ENCODE data around the gene USP47. TPM values are rescaled to one million over a fixed set of nuclear protein-coding genes. Genes with fewer than 3 reads are reported as not detected.

USP47 gene
- total and polyA plus RNA-seq, 9 of the 15 experiments (the other 6 are each of a cell fraction or from before 2014, with no cell fraction given), result 13.1 to 63.6 (median 34.7) TPM

GRCh38 chr11:11880179-11880578, 38.4 kb downstream of the USP47 start:
- H3K36me3 ChIP-seq (ENCODE audit: control insufficient read depth, insufficient read depth, low read length), result peaks cover 41% of the 10 kb centered on the region
- FAIRE-seq (no peak), DNase-seq (ENCODE audit: extremely low read depth in 1 of 4, low spot score in 3 of 4) (no peak), ATAC-seq (no peak)
- H3K4me2 ChIP-seq (ENCODE audit: insufficient read depth, low read length), result no peak overlapping the region
- H3K4me3 ChIP-seq, result no peak overlapping the region
- no peaks in the 10 kb centered on the region for H3K9me3 ChIP-seq (replicated peaks; ENCODE audit: control insufficient read depth, insufficient read depth, low read depth, low read length)
- ChIA-PET CTCF (ENCODE audit: low intra/inter-chr PET ratio) (no interaction called here), POLR2A (interaction anchor here (0.6 to 1.3 kb wide), 2 partner anchors 14 to 20 kb away, joined by 3 read pairs; no protein-coding TSS in a partner anchor)
- H3K79me2 ChIP-seq (ENCODE audit: control insufficient read depth, insufficient read depth, low read length), result peaks cover 73% of the 10 kb centered on the region
- 87% methylated on average over 2 of the region's 2 CpGs for WGBS (ENCODE audit: insufficient coverage, low coverage, missing lambda C conversion rate)
- intact Hi-C loops (cut with micrococcal nuclease) (no loop called here), in situ Hi-C loops (cut with MboI) (no loop called here)
- H3K9ac ChIP-seq (ENCODE audit: insufficient read depth in 1 of 2, low read depth in 2 of 2, low read length in 2 of 2), result no peak overlapping the region
- no TSS peak for BruUV-seq (replicated peaks)
- H3K4me1 ChIP-seq (replicated peaks in 1 of 2; ENCODE audit: control insufficient read depth in 2 of 2, insufficient read depth in 2 of 2, low read length in 2 of 2), result no peaks in the 10 kb centered on the region
- peaks cover 5% of the 10 kb centered on the region; the same call in 1 of the 2 replicates for H4K20me1 ChIP-seq (replicated peaks; ENCODE audit: control insufficient read depth, insufficient read depth, low read length)
- no peak overlapping the region for H3K27ac ChIP-seq (ENCODE audit: extremely low read depth, low read depth, low read length)
- H3K27me3 ChIP-seq (ENCODE audit: control insufficient read depth in 2 of 2, insufficient read depth in 2 of 2, low read length in 2 of 2), result no peaks in the 10 kb centered on the region
- H2AFZ ChIP-seq (ENCODE audit: low read depth, low read length), result no peak overlapping the region
- H3K9me1 ChIP-seq (ENCODE audit: control insufficient read depth, insufficient read depth, low read length), result no peaks in the 10 kb centered on the region
- TF ChIP-seq ZNF830 (CRISPR knock-in tag; IDR thresholded peaks at IDR 0.05) (no peak), ZNF316 (IDR thresholded peaks at IDR 0.05) (peak; percentile 52), MYBL2 (IDR thresholded peaks at IDR 0.05; ENCODE audit: low read depth) (no peak), MYBL2 (CRISPR knock-in tag; IDR thresholded peaks at IDR 0.05; ENCODE audit: borderline replicate concordance) (no peak), C11orf30 (IDR thresholded peaks at IDR 0.05; ENCODE audit: low read depth) (peak; percentile 51), ZNF12 (CRISPR knock-in tag; IDR thresholded peaks at IDR 0.05) (no peak), TAF9B (IDR thresholded peaks at IDR 0.05; ENCODE audit: partially characterized antibody) (peak; percentile 8)

- FAIRE-seq (no peak), ATAC-seq (no peak), DNase-seq (ENCODE audit: extremely low read depth in 1 of 4, low spot score in 3 of 4) (no peak)
- Histone ChIP-seq H3K27me3 (ENCODE audit: control insufficient read depth in 2 of 2, insufficient read depth in 2 of 2, low read length in 2 of 2) (no peaks in the 10 kb centered on the region), H3K9me3 (replicated peaks; ENCODE audit: control insufficient read depth, insufficient read depth, low read depth, low read length) (no peaks in the 10 kb centered on the region), H3K36me3 (ENCODE audit: control insufficient read depth, insufficient read depth, low read length) (peaks cover 57% of the 10 kb centered on the region), H3K9me1 (ENCODE audit: control insufficient read depth, insufficient read depth, low read length) (no peaks in the 10 kb centered on the region), H2AFZ (ENCODE audit: low read depth, low read length) (no peak overlapping the region), H3K79me2 (ENCODE audit: control insufficient read depth, insufficient read depth, low read length) (peaks cover 53% of the 10 kb centered on the region), H3K27ac (ENCODE audit: extremely low read depth, low read depth, low read length) (no peak overlapping the region), H3K4me1 (replicated peaks in 1 of 2; ENCODE audit: control insufficient read depth in 2 of 2, insufficient read depth in 2 of 2, low read length in 2 of 2) (no peaks in the 10 kb centered on the region), H3K4me3 (no peak overlapping the region), H4K20me1 (replicated peaks; ENCODE audit: control insufficient read depth, insufficient read depth, low read length) (no peaks in the 10 kb centered on the region), H3K9ac (ENCODE audit: insufficient read depth in 1 of 2, low read depth in 2 of 2, low read length in 2 of 2) (no peak overlapping the region), H3K4me2 (ENCODE audit: insufficient read depth, low read length) (no peak overlapping the region)
- WGBS (ENCODE audit: insufficient coverage, low coverage, missing lambda C conversion rate), result 85% methylated on average over 2 of the region's 2 CpGs
- no TSS peak for BruUV-seq (replicated peaks)
- in situ Hi-C loops (cut with MboI), result no loop called here
- intact Hi-C loops (cut with micrococcal nuclease), result no loop called here
- ChIA-PET POLR2A (interaction anchor here (1.7 kb wide), 1 partner anchor 11 kb away, joined by 7 read pairs; no protein-coding TSS in a partner anchor), CTCF (ENCODE audit: low intra/inter-chr PET ratio) (no interaction called here)
- TF ChIP-seq ZNF316 (IDR thresholded peaks at IDR 0.05) (peak; percentile 56), ZNF57 (CRISPR knock-in tag; IDR thresholded peaks at IDR 0.05) (no peak), C11orf30 (IDR thresholded peaks at IDR 0.05; ENCODE audit: low read depth) (peak; percentile 23; the same call in 1 of the 2 replicates)
These were observed 40.8 kb downstream of the USP47 start for GRCh38 chr11:11882539-11882938.
